Right atrium auricular region (tissue), 2 donors: ENCODE results near the gene WDR1. TPM values are rescaled to one million over a fixed set of nuclear protein-coding genes. Genes with fewer than 3 reads are reported as not detected.

Source experiments
- DNase-seq: peaks from one replicate; pipeline ENCODE4 v3.0.0-alpha.2; 2019; ENCODE audit warnings: low spot score
- H3K27ac ChIP-seq, 2 donors: fragments of 200-600 bp; sonication (generic); 1 replicate in 1 of 2; 2 replicates in 1 of 2; pipeline ENCODE4 v1.5.1; 2016 to 2019
- H3K27me3 ChIP-seq, 2 donors: fragments of 200-600 bp; sonication (generic); one replicate each; pipeline versions ENCODE4 v1.5.1 to v1.6.0; 2017 to 2019
- H3K36me3 ChIP-seq: fragments of 200-600 bp; sonication (generic); one replicate; pipeline ENCODE4 v1.5.1; 2016
- H3K4me1 ChIP-seq, 2 donors: fragments of 200-600 bp; sonication (generic); one replicate each; pipeline versions ENCODE4 v1.5.1 to v1.6.0; 2017 to 2019
- H3K4me3 ChIP-seq, 2 donors: fragments of 200-600 bp; sonication (generic); 1 replicate in 1 of 2; 2 replicates in 1 of 2; pipeline ENCODE4 v1.5.1; 2017 to 2019; ENCODE audit warnings: mild to moderate bottlenecking in 1 of 2, moderate library complexity in 1 of 2
- H3K9me3 ChIP-seq, 2 donors: fragments of 200-600 bp; sonication (generic); one replicate each; pipeline ENCODE4 v1.5.1; 2019
- CTCF ChIP-seq, 2 donors: fragments of 200-600 bp; sonication (generic); IDR thresholded peaks; one replicate each; pipeline ENCODE4 v1.5.1; 2019; ENCODE audit warnings: antibody characterized with exemption in 2 of 2
- total RNA-seq, 2 donors: library from RNA; depleted of rRNA; stranded (reverse); fragments of >200 nt; gene quantifications; one replicate each; pipeline ENCODE4 v1.1.0, GENCODE V29; 2016

WDR1 gene
- total RNA-seq, 2 donors from 2014 or later: 109 to 216 TPM

GRCh38 chr4:10101671-10102473 lies 14.7 kb downstream of the WDR1 start:
- Histone ChIP-seq H3K27me3 (no peaks in the 10 kb centered on the region), H3K4me1 (peaks cover 0 to 100% of the 10 kb centered on the region in 2 donors), H3K9me3 (no peaks in the 10 kb centered on the region), H3K27ac (peak overlapping the region; percentile 90 to 97), H3K36me3 (peaks cover 67% of the 10 kb centered on the region), H3K4me3 (no peak overlapping the region)
- no peak for TF ChIP-seq CTCF (IDR thresholded peaks at IDR 0.05)
- no peak for DNase-seq

- Histone ChIP-seq H3K27me3 (no peaks in the 10 kb centered on the region), H3K4me3 (no peak overlapping the region), H3K27ac (peak overlapping the region; percentile 90 to 97), H3K4me1 (peaks cover 0 to 100% of the 10 kb centered on the region in 2 donors), H3K36me3 (peaks cover 76% of the 10 kb centered on the region), H3K9me3 (no peaks in the 10 kb centered on the region)
- peak in 1 of 2 donors; percentile 43 for TF ChIP-seq CTCF (IDR thresholded peaks at IDR 0.05)
- DNase-seq: no peak
Measured at GRCh38 chr4:10100734-10101216, 15.8 kb downstream of the WDR1 start.

- peaks cover 87% of the 10 kb centered on the region for H3K36me3 ChIP-seq
- H3K27me3 ChIP-seq: no peaks in the 10 kb centered on the region
- H3K9me3 ChIP-seq: no peaks in the 10 kb centered on the region
- no peak overlapping the region for H3K4me3 ChIP-seq
- DNase-seq: no peak
- H3K27ac ChIP-seq: peak overlapping the region; percentile 90 to 97
- H3K4me1 ChIP-seq: peaks cover 0 to 100% of the 10 kb centered on the region in 2 donors
- TF ChIP-seq CTCF (IDR thresholded peaks at IDR 0.05): no peak
Measured at GRCh38 chr4:10099499-10100325, 16.9 kb downstream of the WDR1 start.

GRCh38 chr4:10098780-10099160 lies 17.8 kb downstream of the WDR1 start:
- Histone ChIP-seq H3K4me1 (peaks cover 0 to 100% of the 10 kb centered on the region in 2 donors), H3K4me3 (no peak overlapping the region), H3K36me3 (peaks cover 92% of the 10 kb centered on the region), H3K27me3 (no peaks in the 10 kb centered on the region), H3K9me3 (no peaks in the 10 kb centered on the region), H3K27ac (peak overlapping the region; percentile 90 to 97)
- no peak for DNase-seq
- no peak for TF ChIP-seq CTCF (IDR thresholded peaks at IDR 0.05)

- no peak overlapping the region for H3K4me3 ChIP-seq
- peak overlapping the region; percentile 90 to 96 for H3K27ac ChIP-seq
- H3K9me3 ChIP-seq: no peaks in the 10 kb centered on the region
- TF ChIP-seq CTCF (IDR thresholded peaks at IDR 0.05): no peak
- peaks cover 0 to 100% of the 10 kb centered on the region in 2 donors for H3K4me1 ChIP-seq
- DNase-seq: no peak
- peaks cover 94% of the 10 kb centered on the region for H3K36me3 ChIP-seq
- H3K27me3 ChIP-seq: no peaks in the 10 kb centered on the region
Measured at GRCh38 chr4:10097906-10098779, 18.5 kb downstream of the WDR1 start.
